Adipocyte (in vitro differentiated cells): ENCODE data around the gene ARHGEF12.

Source experiments
- DNase-seq: peaks from one replicate; pipeline ENCODE4 v3.0.0-alpha.2; 2015; ENCODE audit warnings: low read depth
- H3K27me3 ChIP-seq: replicated peaks from 2 replicates; pipeline ENCODE4 v1.7.0; 2013; ENCODE audit warnings: mild to moderate bottlenecking, low read length, moderate library complexity; ENCODE audit not compliant: control insufficient read depth, insufficient read depth
- H3K36me3 ChIP-seq: 2 replicates; pipeline ENCODE4 v1.7.0; 2013; ENCODE audit warnings: low read length, mild to moderate bottlenecking, moderate library complexity; ENCODE audit not compliant: control insufficient read depth, insufficient read depth, severe bottlenecking
- H3K4me1 ChIP-seq: 2 replicates; pipeline ENCODE4 v1.7.0; 2013; ENCODE audit warnings: mild to moderate bottlenecking, low read length, moderate library complexity; ENCODE audit not compliant: control insufficient read depth, insufficient read depth
- H3K4me3 ChIP-seq: 2 replicates; pipeline ENCODE4 v1.7.0; 2013; ENCODE audit warnings: mild to moderate bottlenecking, low read length, moderate library complexity
- H3K9ac ChIP-seq: 2 replicates; pipeline ENCODE4 v1.7.0; 2013; ENCODE audit warnings: mild to moderate bottlenecking, low read length, moderate library complexity
- H3K9me3 ChIP-seq: 2 replicates; pipeline ENCODE4 v1.7.0; 2013; ENCODE audit warnings: mild to moderate bottlenecking, low read length, moderate library complexity; ENCODE audit not compliant: control insufficient read depth

The ARHGEF12 gene

DNA sequence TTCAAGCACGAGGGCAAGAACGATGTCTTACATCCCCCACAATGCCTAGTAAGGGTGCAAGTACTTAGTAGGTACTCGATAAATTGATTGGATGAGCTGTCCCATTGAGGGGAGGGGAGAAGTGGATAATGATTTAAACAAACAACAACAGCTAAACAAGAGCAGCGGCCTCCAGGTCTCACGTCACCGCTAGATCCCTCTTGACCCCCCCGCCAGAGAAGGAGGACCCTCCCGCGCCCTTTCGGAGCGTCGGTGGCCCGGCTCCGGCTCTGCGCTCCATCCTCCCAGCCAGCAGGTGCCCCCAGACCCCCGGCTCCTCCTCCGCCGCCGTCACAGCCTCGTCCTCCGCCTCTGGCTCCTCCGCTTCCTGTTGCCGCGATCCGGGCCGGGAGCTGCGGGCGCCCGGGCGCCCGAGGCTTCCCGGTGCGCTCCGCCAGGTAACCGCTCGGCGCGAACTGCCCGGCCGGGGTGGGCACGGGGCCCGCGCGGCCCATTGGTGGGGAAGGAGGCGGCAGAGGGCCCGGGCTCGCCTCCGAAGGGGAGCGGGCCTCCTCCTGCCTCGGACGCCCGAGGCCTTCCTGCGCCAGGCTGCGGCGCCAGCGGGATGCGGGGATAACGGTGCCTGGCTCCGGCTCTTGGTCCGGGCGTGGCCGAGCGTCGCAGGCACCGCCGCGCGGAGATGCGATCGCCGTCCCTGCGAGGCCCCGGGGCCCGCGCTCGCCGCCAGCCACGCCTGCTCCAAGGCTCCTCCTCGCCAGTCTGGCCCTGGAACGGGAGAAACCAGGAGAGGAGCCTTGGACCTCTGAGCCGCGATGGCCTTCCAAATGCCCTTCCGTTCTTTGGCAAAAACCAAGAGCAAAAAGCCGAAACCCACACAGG lies 11.0 kb upstream of the ARHGEF12 start, which contains the start of gene TLCD5:
Gene TLCD5, plus strand, starts transcription at position 368 of the 879 bp plus-strand sequence. CDS start 2,143 bp downstream, outside the sequence.
- peak; percentile 89 for DNase-seq
- peak within 1 kb of the TSS; percentile 86 for H3K9ac ChIP-seq
- H3K4me1 ChIP-seq, result peaks cover 20% of the 10 kb centered on the region
- no peaks in the 10 kb centered on the region for H3K9me3 ChIP-seq
- peak within 1 kb of the TSS; percentile 83 for H3K4me3 ChIP-seq
- H3K27me3 ChIP-seq, result no peaks in the 10 kb centered on the region
- H3K36me3 ChIP-seq, result peaks cover 5% of the 10 kb centered on the region

DNA sequence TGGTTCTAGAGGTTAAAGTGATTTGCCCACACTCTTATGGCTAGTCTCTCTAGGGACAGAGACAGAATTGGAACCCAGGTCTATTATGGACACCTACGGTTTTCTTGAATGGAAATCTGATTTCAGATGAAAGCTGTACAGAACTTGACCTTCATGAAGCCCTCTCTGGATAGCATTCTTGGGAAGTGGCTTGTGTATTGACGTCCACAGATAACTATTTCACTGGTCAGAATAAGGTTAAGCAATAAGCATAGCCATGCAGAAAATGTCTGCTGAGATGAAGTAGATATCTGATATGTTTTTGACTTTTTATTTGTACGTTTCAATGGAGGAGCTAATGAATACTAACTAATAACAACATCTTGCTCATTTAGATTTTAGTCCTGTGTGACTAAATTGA lies 10.0 kb upstream of the ARHGEF12 start:
- Histone ChIP-seq H3K27me3 (no peaks in the 10 kb centered on the region), H3K4me1 (peaks cover 27% of the 10 kb centered on the region), H3K4me3 (peak overlapping the region; percentile 83), H3K9ac (peak overlapping the region; percentile 86), H3K9me3 (no peaks in the 10 kb centered on the region), H3K36me3 (peaks cover 13% of the 10 kb centered on the region)
- peak; percentile 73 for DNase-seq

DNA sequence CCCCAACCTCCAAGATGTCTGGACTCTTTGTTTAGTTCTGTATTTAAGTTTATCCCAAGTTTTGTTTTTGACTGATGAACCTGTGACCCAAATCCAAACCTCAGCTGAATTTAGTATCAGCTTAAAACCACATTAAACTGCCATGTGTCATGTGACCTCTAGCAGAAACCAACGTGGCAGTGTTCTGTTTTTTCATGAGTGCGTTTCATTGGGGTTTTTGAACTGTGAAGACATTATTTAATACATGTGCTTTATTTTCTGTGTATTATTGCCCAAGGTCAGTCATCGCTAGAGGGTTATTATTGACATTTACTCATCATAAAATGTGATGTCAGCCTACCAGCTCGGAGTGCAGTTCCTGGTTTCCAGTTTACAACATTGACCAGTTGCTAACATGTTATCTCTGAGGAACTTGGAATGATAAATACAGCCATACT lies 9.3 kb upstream of the ARHGEF12 start:
- no peaks in the 10 kb centered on the region for H3K9me3 ChIP-seq
- no peak overlapping the region for H3K9ac ChIP-seq
- DNase-seq, result no peak
- H3K27me3 ChIP-seq, result no peaks in the 10 kb centered on the region
- H3K4me3 ChIP-seq, result peak overlapping the region; percentile 83
- peaks cover 34% of the 10 kb centered on the region for H3K4me1 ChIP-seq
- H3K36me3 ChIP-seq, result peaks cover 13% of the 10 kb centered on the region

DNA sequence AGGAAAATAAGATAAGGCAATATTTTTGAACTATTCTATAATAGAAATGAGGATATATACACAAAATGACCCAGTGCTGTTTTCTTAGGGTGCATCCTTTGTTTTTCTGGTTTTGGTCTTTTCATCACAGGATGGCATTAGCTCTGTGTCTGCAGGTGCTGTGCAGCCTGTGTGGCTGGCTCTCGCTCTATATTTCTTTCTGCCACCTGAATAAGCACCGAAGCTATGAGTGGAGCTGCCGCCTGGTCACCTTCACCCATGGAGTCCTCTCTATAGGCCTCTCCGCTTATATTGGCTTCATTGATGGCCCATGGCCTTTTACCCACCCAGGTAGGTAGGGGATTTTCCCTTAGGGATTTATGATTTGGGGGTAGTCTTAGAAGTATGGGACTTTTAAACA lies 8.9 kb upstream of the ARHGEF12 start:
- H3K36me3 ChIP-seq, result peaks cover 13% of the 10 kb centered on the region
- H3K9ac ChIP-seq, result no peak overlapping the region
- no peak for DNase-seq
- peak overlapping the region; percentile 83 for H3K4me3 ChIP-seq
- peaks cover 38% of the 10 kb centered on the region for H3K4me1 ChIP-seq
- H3K9me3 ChIP-seq, result no peaks in the 10 kb centered on the region
- no peaks in the 10 kb centered on the region for H3K27me3 ChIP-seq

DNA sequence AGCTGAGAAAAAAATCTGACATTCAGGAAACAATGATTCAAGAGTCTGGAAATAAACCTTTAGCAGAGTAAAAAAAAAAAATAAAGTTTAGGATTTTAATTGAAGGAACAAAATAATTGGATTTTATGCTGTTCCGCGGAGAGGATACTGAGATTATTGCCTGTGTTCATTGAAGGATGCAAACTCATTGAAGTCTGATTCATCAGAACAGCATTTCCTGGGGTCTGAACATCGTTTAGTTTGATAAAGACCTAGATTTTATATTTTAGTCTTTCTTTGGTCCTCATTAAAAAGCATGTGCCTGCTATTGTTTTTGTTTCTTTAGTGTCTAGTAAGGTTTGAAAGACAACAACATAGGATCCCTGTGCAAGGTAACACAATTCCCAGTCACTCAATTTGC lies 6.7 kb upstream of the ARHGEF12 start:
- Histone ChIP-seq H3K27me3 (no peaks in the 10 kb centered on the region), H3K4me1 (peaks cover 58% of the 10 kb centered on the region), H3K9me3 (no peaks in the 10 kb centered on the region), H3K36me3 (peaks cover 13% of the 10 kb centered on the region), H3K4me3 (no peak overlapping the region), H3K9ac (no peak overlapping the region)
- no peak for DNase-seq

DNA sequence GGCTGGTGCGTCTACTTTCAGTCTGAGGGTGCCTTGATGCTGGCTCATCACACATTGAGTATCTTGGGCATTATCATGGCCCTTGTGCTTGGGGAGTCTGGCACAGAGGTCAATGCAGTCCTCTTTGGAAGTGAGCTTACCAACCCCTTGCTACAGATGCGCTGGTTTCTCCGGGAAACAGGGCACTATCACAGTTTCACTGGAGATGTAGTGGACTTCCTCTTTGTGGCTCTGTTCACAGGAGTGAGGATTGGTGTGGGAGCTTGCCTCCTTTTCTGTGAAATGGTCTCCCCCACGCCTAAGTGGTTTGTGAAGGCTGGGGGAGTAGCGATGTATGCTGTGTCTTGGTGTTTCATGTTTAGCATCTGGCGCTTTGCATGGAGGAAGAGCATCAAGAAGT lies 6.2 kb upstream of the ARHGEF12 start:
- Histone ChIP-seq H3K9me3 (no peaks in the 10 kb centered on the region), H3K27me3 (no peaks in the 10 kb centered on the region), H3K9ac (no peak overlapping the region), H3K36me3 (peaks cover 13% of the 10 kb centered on the region), H3K4me3 (no peak overlapping the region), H3K4me1 (peaks cover 59% of the 10 kb centered on the region)
- DNase-seq, result no peak

DNA sequence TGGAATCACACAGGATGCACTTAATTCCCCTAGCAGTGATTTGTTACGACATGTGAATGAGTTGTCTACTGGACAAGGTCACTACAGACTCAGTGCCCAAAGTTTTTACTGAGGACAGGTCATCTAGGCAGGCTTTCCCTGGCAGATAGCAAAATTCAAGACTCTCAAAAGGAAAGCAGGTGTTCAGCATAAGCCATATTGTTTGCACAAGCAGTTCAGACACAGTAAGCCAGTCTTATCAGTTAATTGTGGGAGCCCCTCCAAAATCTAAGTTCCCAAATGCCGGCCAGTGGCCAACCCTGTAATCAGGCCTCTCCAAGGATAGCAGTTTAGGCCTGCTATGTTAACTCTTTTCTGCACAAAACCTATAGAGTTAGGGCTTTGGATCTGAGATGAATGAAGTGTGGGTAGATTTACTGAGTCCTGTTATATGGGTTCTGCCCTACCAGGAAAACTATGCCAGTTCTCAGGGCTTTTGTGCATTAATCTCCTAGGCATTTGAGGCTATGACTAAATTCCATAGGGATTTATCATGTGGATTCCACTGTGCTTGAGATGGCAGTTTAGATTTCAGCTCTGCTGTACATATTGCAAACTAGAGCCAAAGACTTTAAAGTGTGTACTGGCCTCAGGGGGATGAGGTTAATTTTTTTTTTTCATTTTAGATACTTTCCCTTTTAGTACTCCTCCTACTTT lies 4.8 kb upstream of the ARHGEF12 start:
- no peaks in the 10 kb centered on the region for H3K27me3 ChIP-seq
- H3K4me1 ChIP-seq, result peaks cover 54% of the 10 kb centered on the region
- peak overlapping the region; percentile 38 for H3K9ac ChIP-seq
- peaks cover 13% of the 10 kb centered on the region for H3K36me3 ChIP-seq
- no peaks in the 10 kb centered on the region for H3K9me3 ChIP-seq
- peak; percentile 94 for DNase-seq
- peak overlapping the region; percentile 12 for H3K4me3 ChIP-seq

DNA sequence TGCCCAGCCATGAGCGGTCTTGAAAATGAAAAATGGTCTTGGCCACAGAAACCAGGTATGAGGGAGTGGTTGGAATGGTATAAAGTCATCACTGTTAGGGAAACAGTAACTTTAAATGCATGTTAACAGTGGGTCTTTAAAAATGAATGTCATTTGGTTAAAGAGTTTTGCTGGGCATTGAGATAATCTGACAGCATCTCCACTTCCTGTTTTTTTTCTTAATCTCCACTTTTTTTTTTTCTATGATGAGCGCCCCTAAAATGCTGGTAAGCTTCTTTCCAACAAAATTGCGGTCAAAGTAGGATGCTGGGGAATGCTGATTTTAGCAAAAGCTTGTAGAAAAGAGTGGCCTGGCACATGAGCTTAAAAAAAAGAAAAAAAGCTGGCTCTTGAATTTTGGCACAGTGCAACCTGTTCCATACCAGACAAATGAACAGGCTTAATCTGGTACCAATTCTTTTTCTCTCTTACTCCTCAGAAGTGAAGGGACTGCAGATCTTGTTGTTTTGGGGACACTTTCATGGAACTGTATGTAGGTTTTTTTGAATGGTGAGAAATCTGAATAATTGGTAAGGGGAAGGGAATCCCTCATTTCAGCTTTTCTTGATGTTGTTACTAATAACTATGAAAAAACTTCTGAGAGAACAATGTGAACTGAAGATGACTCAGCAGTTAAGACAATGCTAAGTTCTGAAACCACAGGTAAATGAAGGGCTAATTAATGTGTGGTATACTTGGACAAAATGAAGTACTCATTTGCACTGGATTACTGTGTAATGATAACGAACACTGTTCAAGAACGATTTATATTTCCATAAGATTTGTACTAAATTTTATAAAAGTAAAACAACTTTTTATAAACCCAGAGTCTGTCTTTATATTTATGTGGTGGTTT lies 3.1 kb upstream of the ARHGEF12 start:
- Histone ChIP-seq H3K9ac (peak overlapping the region; percentile 47), H3K36me3 (peaks cover 13% of the 10 kb centered on the region), H3K4me3 (no peak overlapping the region), H3K4me1 (peaks cover 44% of the 10 kb centered on the region), H3K9me3 (no peaks in the 10 kb centered on the region), H3K27me3 (no peaks in the 10 kb centered on the region)
- peak; percentile 45 for DNase-seq

DNA sequence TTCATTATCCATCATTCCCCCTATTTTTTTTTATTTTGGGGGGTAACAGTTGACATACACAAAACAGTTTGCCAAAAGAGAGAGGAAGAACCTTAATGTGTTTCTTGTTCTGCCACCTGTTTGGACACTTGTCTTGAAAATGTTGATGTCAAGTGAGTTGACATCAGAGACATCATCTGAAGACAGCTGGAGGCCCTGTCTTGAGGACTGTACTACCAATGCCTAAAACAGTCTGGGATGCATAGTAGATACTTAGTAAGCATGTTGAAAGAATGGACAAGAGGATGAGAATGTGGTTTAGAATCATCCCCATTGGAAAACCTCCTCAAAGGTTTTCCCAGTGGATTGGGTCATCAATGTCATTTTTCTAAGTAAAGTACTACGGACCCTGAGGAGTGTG lies 2.4 kb upstream of the ARHGEF12 start:
- no peak for DNase-seq
- peak overlapping the region; percentile 47 for H3K9ac ChIP-seq
- peaks cover 47% of the 10 kb centered on the region for H3K4me1 ChIP-seq
- H3K9me3 ChIP-seq, result no peaks in the 10 kb centered on the region
- no peak overlapping the region for H3K4me3 ChIP-seq
- H3K36me3 ChIP-seq, result peaks cover 13% of the 10 kb centered on the region
- H3K27me3 ChIP-seq, result no peaks in the 10 kb centered on the region

DNA sequence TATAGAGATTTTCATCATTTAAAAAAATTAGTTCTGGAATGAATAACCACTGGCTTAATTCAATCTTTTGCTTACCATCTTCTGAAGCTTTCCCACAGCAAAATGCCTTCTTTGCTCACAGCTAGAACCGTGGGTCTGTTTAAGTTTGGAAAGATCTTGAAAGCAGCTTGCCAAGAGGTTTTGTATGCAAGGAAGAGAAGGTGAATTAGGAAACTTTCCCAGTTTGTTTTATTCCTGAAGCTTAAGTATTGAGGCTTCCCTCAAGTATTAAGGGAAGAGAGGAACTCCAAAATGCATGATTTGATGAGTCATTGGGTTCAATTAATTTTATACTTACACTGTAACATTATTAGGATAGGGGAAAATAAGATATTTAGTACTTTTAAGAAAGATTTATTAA lies 1.9 kb upstream of the ARHGEF12 start:
- Histone ChIP-seq H3K4me3 (no peak overlapping the region), H3K9ac (no peak overlapping the region), H3K36me3 (peaks cover 13% of the 10 kb centered on the region), H3K9me3 (no peaks in the 10 kb centered on the region), H3K27me3 (no peaks in the 10 kb centered on the region), H3K4me1 (peaks cover 52% of the 10 kb centered on the region)
- no peak for DNase-seq
